VCaP (cell line): ENCODE results near the gene CCDC127.

ENCODE experiments used
- H3K27ac ChIP-seq: fragments of 450-650 bp; 2 replicates; pipeline ENCODE4 v1.5.1; 2017
- CTCF ChIP-seq: fragments of 450-650 bp; conservative IDR thresholded peaks from 2 replicates; pipeline ENCODE4 v1.5.1; 2017; ENCODE audit warnings: mild to moderate bottlenecking, moderate library complexity

CCDC127 gene

GRCh38 chr5:171801-172331, 46.1 kb downstream of the CCDC127 start:
- no peak overlapping the region for H3K27ac ChIP-seq
- TF ChIP-seq CTCF = no peak

GRCh38 chr5:170971-171800, 46.8 kb downstream of the CCDC127 start:
- no peak overlapping the region for H3K27ac ChIP-seq
- TF ChIP-seq CTCF = no peak

- no peak overlapping the region for H3K27ac ChIP-seq
- TF ChIP-seq CTCF = no peak
These were observed 48.2 kb downstream of the CCDC127 start for GRCh38 chr5:169728-170094.

GRCh38 chr5:169071-169727, 48.8 kb downstream of the CCDC127 start:
- TF ChIP-seq CTCF = no peak
- no peak overlapping the region for H3K27ac ChIP-seq

- no peak for TF ChIP-seq CTCF
- H3K27ac ChIP-seq = peak overlapping the region; percentile 75
These were observed 49.8 kb downstream of the CCDC127 start for GRCh38 chr5:167982-168660.

GRCh38 chr5:167511-167910, 50.4 kb downstream of the CCDC127 start:
- peak overlapping the region; percentile 75 for H3K27ac ChIP-seq
- no peak for TF ChIP-seq CTCF
